HCT116 (cell line): ENCODE measurements around the gene CPNE4. TPM values are rescaled to one million over a fixed set of nuclear protein-coding genes. Genes with fewer than 3 reads are reported as not detected.

Experiments
- ATAC-seq: fragments of 200-7000 bp; cut with Tn5 transposase; 2 replicates; pipeline ENCODE4 v1.9.1; 2020; ENCODE audit warnings: mild to moderate bottlenecking, moderate library complexity
- BruUV-seq: library from RNA; stranded (reverse); fragments of 400-500 nt; replicated peaks from 2 replicates; lab custom pipeline; 2021; lab: Mats Ljungman, UMichigan
- CTCF ChIA-PET: fragments of 300-600 bp; sonication (Branson Sonifier 250); formaldehyde crosslinking; loops from one replicate; lab custom pipeline; 2021; ENCODE audit warnings: antibody characterized with exemption; lab: Charles Lee
- POLR2A ChIA-PET: fragments of 300-600, 350-600 bp; sonication (Branson Sonifier 250); formaldehyde crosslinking; loops from one replicate; lab custom pipeline; 2021; ENCODE audit warnings: antibody characterized with exemption; lab: Charles Lee
- RAD21 ChIA-PET, 2 experiments: fragments of 300-600 bp; sonication (Branson Sonifier 250); formaldehyde crosslinking; loops; one replicate each; lab custom pipeline; 2023; ENCODE audit warnings: low total read pairs in 2 of 2; ENCODE audit not compliant: uncharacterized antibody in 2 of 2, unreplicated experiment in 2 of 2, low non-redundant PET in 1 of 2; lab: Charles Lee
- DNase-seq: peaks from one replicate; pipeline ENCODE4 v3.0.0-alpha.2; 2010; ENCODE audit warnings: low read depth, low spot score
- H2AFZ ChIP-seq: fragments of 200-600 bp; shearing (Covaris generic), sonication (generic); 2 replicates; pipeline ENCODE4 v1.6.1; 2017; ENCODE audit warnings: low read depth, mixed run types, mixed read lengths, antibody characterized with exemption, low read length; ENCODE audit not compliant: poor library complexity, severe bottlenecking
- H3K27ac ChIP-seq: 2 replicates; pipeline ENCODE4 v1.5.1; 2012; ENCODE audit warnings: low read depth, low read length
- H3K27me3 ChIP-seq: fragments of 200-600 bp; sonication (generic); 2 replicates; pipeline ENCODE4 v1.6.1; 2016; ENCODE audit warnings: mixed run types, low read length, mixed read lengths; ENCODE audit not compliant: insufficient read depth
- H3K36me3 ChIP-seq, 2 experiments: fragments of 200-500 bp in 1 of 2; fragments of 200-600 bp in 1 of 2; sonication (Bioruptor generic) in 1 of 2; sonication (generic) in 1 of 2; 2 replicates each; pipeline versions ENCODE4 v1.5.1 to v1.6.1; 2014 to 2016; ENCODE audit warnings: low read length in 2 of 2, inconsistent platforms in 1 of 2, mixed read lengths in 1 of 2, mixed run types in 1 of 2; ENCODE audit not compliant: insufficient read depth in 2 of 2, control insufficient read depth in 1 of 2
- H3K4me1 ChIP-seq, 2 experiments: fragments of 200-600 bp in 1 of 2; sonication (generic) in 1 of 2; 2 replicates each; pipeline versions ENCODE4 v1.5.1 to v1.6.1; 2012 to 2017; ENCODE audit warnings: low read length in 2 of 2, inconsistent platforms in 1 of 2, mild to moderate bottlenecking in 1 of 2, mixed read lengths in 1 of 2, mixed run types in 1 of 2, moderate library complexity in 1 of 2; ENCODE audit not compliant: insufficient read depth in 2 of 2, control insufficient read depth in 1 of 2
- H3K4me2 ChIP-seq: fragments of 200-600 bp; sonication (generic); 2 replicates; pipeline ENCODE4 v1.6.1; 2017; ENCODE audit warnings: mixed run types, low read length, mixed read lengths
- H3K4me3 ChIP-seq, 2 experiments: fragments of 200-600 bp in 1 of 2; sonication (generic) in 1 of 2; replicated peaks in 1 of 2; 2 replicates each; pipeline ENCODE4 v1.5.1; 2011 to 2016; ENCODE audit warnings: low read length in 2 of 2, control low read depth in 1 of 2, low read depth in 1 of 2, mild to moderate bottlenecking in 1 of 2, mixed read lengths in 1 of 2, mixed run types in 1 of 2
- H3K79me2 ChIP-seq: fragments of 200-600 bp; sonication (generic); 2 replicates; pipeline ENCODE4 v1.6.1; 2017; ENCODE audit warnings: mild to moderate bottlenecking, mixed run types, low read length, moderate library complexity, mixed read lengths; ENCODE audit not compliant: insufficient read depth
- H3K9ac ChIP-seq: fragments of 200-600 bp; sonication (generic); 2 replicates; pipeline ENCODE4 v1.6.1; 2016; ENCODE audit warnings: low read length, mixed read lengths
- H3K9me2 ChIP-seq: fragments of 200-600 bp; sonication (generic), shearing (Covaris generic); 2 replicates; pipeline ENCODE4 v1.6.1; 2017; ENCODE audit warnings: mixed run types, mild to moderate bottlenecking, moderate library complexity; ENCODE audit not compliant: insufficient read depth
- H3K9me3 ChIP-seq, 2 experiments: fragments of 200-500 bp in 1 of 2; fragments of 200-600 bp in 1 of 2; sonication (Bioruptor generic) in 1 of 2; sonication (generic) in 1 of 2; 2 replicates each; pipeline ENCODE4 v1.6.1; 2014 to 2017; ENCODE audit warnings: low read length in 2 of 2, mixed read lengths in 2 of 2, inconsistent platforms in 1 of 2, low read depth in 1 of 2, mild to moderate bottlenecking in 1 of 2, mixed run types in 1 of 2, moderate library complexity in 1 of 2; ENCODE audit not compliant: control insufficient read depth in 1 of 2, insufficient read depth in 1 of 2
- H4K20me1 ChIP-seq: fragments of 200-600 bp; sonication (generic), shearing (Covaris generic); 2 replicates; pipeline ENCODE4 v1.6.1; 2017; ENCODE audit warnings: mixed run types, mild to moderate bottlenecking, moderate library complexity; ENCODE audit not compliant: insufficient read depth
- CBX3 ChIP-seq: IDR thresholded peaks from 2 replicates; pipeline ENCODE4 v1.6.1; 2012; ENCODE audit warnings: low read depth
- CTCF ChIP-seq, 3 experiments: fragments of 200-600 bp in 1 of 3; sonication (generic) in 1 of 3; IDR thresholded peaks in 2 of 3; conservative IDR thresholded peaks in 1 of 3; 2 replicates each; pipeline ENCODE4 v1.5.1; 2012 to 2017; ENCODE audit warnings: low read depth in 2 of 3, low read length in 2 of 3, antibody characterized with exemption in 1 of 3, borderline replicate concordance in 1 of 3, control low read depth in 1 of 3, mild to moderate bottlenecking in 1 of 3, mixed read lengths in 1 of 3, mixed run types in 1 of 3, moderate library complexity in 1 of 3; ENCODE audit not compliant: insufficient read depth in 1 of 3
- EZH2phosphoT487 ChIP-seq: fragments of 200-600 bp; IDR thresholded peaks from 2 replicates; pipeline ENCODE4 v1.6.1; 2018; ENCODE audit warnings: antibody characterized with exemption, borderline replicate concordance
- FOSL1 ChIP-seq: IDR thresholded peaks from 2 replicates; pipeline ENCODE4 v1.6.1; 2012; ENCODE audit warnings: low read depth
- POLR2AphosphoS5 ChIP-seq: IDR thresholded peaks from 2 replicates; pipeline ENCODE4 v1.6.1; 2011; ENCODE audit warnings: mild to moderate bottlenecking, low read depth, low read length, moderate library complexity
- RAD21 ChIP-seq: IDR thresholded peaks from 2 replicates; pipeline ENCODE4 v1.6.1; 2012; ENCODE audit warnings: low read depth, mild to moderate bottlenecking
- REST ChIP-seq: IDR thresholded peaks from 2 replicates; pipeline ENCODE4 v1.6.1; 2012; ENCODE audit warnings: low read depth
- ZFX ChIP-seq: fragments of 450-650 bp; IDR thresholded peaks from 2 replicates; pipeline ENCODE4 v1.6.1; 2017
- ZNF274 ChIP-seq: fragments of 200-500 bp; sonication (Bioruptor generic); IDR thresholded peaks from 2 replicates; pipeline ENCODE4 v1.6.1; 2014; ENCODE audit warnings: mild to moderate bottlenecking, low read depth, low read length, inconsistent platforms
- intact Hi-C: fragments of 100-400 bp; cut with micrococcal nuclease; formaldehyde crosslinking; loops from 2 replicates; pipeline ENCODE4 v1.10.0; 2022
- total RNA-seq: library from RNA; stranded (reverse); gene quantifications from one replicate; pipeline ENCODE4 v1.2.1, GENCODE V29; 2021; ENCODE audit not compliant: unreplicated experiment

The CPNE4 gene
- total RNA-seq, 1 experiment from 2014 or later: not detected

GRCh38 chr3:131819381-131820055 lies 215.3 kb downstream of the CPNE4 start:
- no peak overlapping the region for H2AFZ ChIP-seq
- RAD21 ChIA-PET: no interaction called here
- peaks cover 60% of the 10 kb centered on the region for H3K27me3 ChIP-seq
- no peak overlapping the region for H3K27ac ChIP-seq
- H3K79me2 ChIP-seq: no peaks in the 10 kb centered on the region
- BruUV-seq: no TSS peak
- DNase-seq: no peak
- ATAC-seq: no peak
- H3K9ac ChIP-seq: no peak overlapping the region
- H3K4me3 ChIP-seq: no peak overlapping the region
- no peak overlapping the region for H3K4me2 ChIP-seq
- TF ChIP-seq ZFX (no peak), REST (no peak), CBX3 (no peak), FOSL1 (no peak), EZH2phosphoT487 (no peak), ZNF274 (no peak), CTCF (IDR thresholded peaks at IDR 0.05 in 2 of 3, conservative IDR thresholded peaks at IDR 0.05 in 1 of 3; ENCODE audit: borderline replicate concordance in 1 of 3, insufficient read depth in 1 of 3, low read depth in 2 of 3, low read length in 2 of 3) (no peak), RAD21 (no peak), POLR2AphosphoS5 (no peak)
- POLR2A ChIA-PET: no interaction called here
- H3K9me2 ChIP-seq: no peaks in the 10 kb centered on the region
- no peaks in the 10 kb centered on the region for H3K4me1 ChIP-seq
- H4K20me1 ChIP-seq: no peaks in the 10 kb centered on the region
- H3K9me3 ChIP-seq: no peaks in the 10 kb centered on the region
- intact Hi-C loops: no loop called here
- CTCF ChIA-PET: no interaction called here
- H3K36me3 ChIP-seq: no peaks in the 10 kb centered on the region
